Activated B cell treated with CpG ODN at 0.5 μM for 24 hours (primary cell): ENCODE data around the gene CALML4. TPM values are rescaled to one million over a fixed set of nuclear protein-coding genes. Genes with fewer than 3 reads are reported as not detected.

ENCODE experiments used
- ATAC-seq: fragments of 200-7000 bp; cut with Tn5 transposase; one replicate; pipeline ENCODE4 v1.10.0; 2021; ENCODE audit warnings: low read depth, mild to moderate bottlenecking, moderate library complexity
- CTCF ChIA-PET: fragments of 350-600 bp; sonication (Branson Sonifier 250); formaldehyde crosslinking; loops from one replicate; lab custom pipeline; 2021; ENCODE audit warnings: antibody characterized with exemption; lab: Charles Lee
- POLR2A ChIA-PET: fragments of 350-600 bp; sonication (Branson Sonifier 250); formaldehyde crosslinking; loops from one replicate; lab custom pipeline; 2021; ENCODE audit warnings: antibody characterized with exemption; lab: Charles Lee
- DNase-seq: peaks from one replicate; pipeline ENCODE4 v3.0.0; 2022
- H3K27ac Mint-ChIP-seq: one replicate; pipeline ENCODE4 v1.8.0; 2020; ENCODE audit warnings: mixed read lengths
- H3K27me3 Mint-ChIP-seq: one replicate; pipeline ENCODE4 v1.8.0; 2021; ENCODE audit warnings: mixed read lengths
- H3K36me3 Mint-ChIP-seq: one replicate; pipeline ENCODE4 v1.8.0; 2021; ENCODE audit warnings: low read depth, mixed read lengths
- H3K4me1 Mint-ChIP-seq: one replicate; pipeline ENCODE4 v1.8.0; 2021; ENCODE audit warnings: mixed read lengths
- H3K4me3 Mint-ChIP-seq: one replicate; pipeline ENCODE4 v1.8.0; 2020; ENCODE audit warnings: mild to moderate bottlenecking, mixed read lengths
- H3K9me3 Mint-ChIP-seq: one replicate; pipeline ENCODE4 v1.8.0; 2020; ENCODE audit warnings: mixed read lengths
- CTCF ChIP-seq: fragments of 200-600 bp; IDR thresholded peaks from one replicate; pipeline ENCODE4 v1.8.0; 2022; ENCODE audit warnings: antibody characterized with exemption, mild to moderate bottlenecking
- intact Hi-C: fragments of 100-400 bp; cut with micrococcal nuclease; formaldehyde crosslinking; loops from one replicate; pipeline ENCODE4 v1.15.1; 2024
- total RNA-seq: library from RNA; stranded (reverse); gene quantifications from 2 replicates; pipeline ENCODE4 v1.2.3, GENCODE V29; 2022

The CALML4 gene
- total RNA-seq, 1 donor from 2014 or later, result 5.0 TPM

GRCh38 chr15:68195336-68196112 is 9.6 kb downstream of the CALML4 start:
- POLR2A ChIA-PET, result interaction anchor here (0.7 kb wide), 1 partner anchor 31 kb away, joined by 3 read pairs; no protein-coding TSS in a partner anchor
- Mint-ChIP-seq H3K4me3 (no peak overlapping the region), H3K27me3 (no peaks in the 10 kb centered on the region), H3K4me1 (peaks cover 6% of the 10 kb centered on the region), H3K27ac (peak overlapping the region; percentile 59), H3K9me3 (no peaks in the 10 kb centered on the region), H3K36me3 (peaks cover 24% of the 10 kb centered on the region)
- CTCF ChIA-PET, result interaction anchor here (0.6 to 1.0 kb wide), 2 partner anchors 41 to 144 kb away, joined by 3 read pairs; no protein-coding TSS in a partner anchor
- ATAC-seq, result no peak
- intact Hi-C loops, result no loop called here
- TF ChIP-seq CTCF, result no peak
- DNase-seq, result no peak

GRCh38 chr15:68192804-68193486 is 12.2 kb downstream of the CALML4 start:
- Mint-ChIP-seq H3K4me3 (no peak overlapping the region), H3K27ac (no peak overlapping the region), H3K27me3 (no peaks in the 10 kb centered on the region), H3K9me3 (no peaks in the 10 kb centered on the region), H3K4me1 (peaks cover 10% of the 10 kb centered on the region), H3K36me3 (peaks cover 50% of the 10 kb centered on the region)
- no peak for TF ChIP-seq CTCF
- ChIA-PET POLR2A (interaction anchor here (1.2 kb wide), 1 partner anchor 139 kb away, joined by 3 read pairs; the partner anchor contains the start of gene PIAS1), CTCF (no interaction called here)
- DNase-seq (no peak), ATAC-seq (no peak)
- intact Hi-C loops, result no loop called here

GRCh38 chr15:68192117-68192516 is 13.0 kb downstream of the CALML4 start:
- no peaks in the 10 kb centered on the region for H3K9me3 Mint-ChIP-seq
- TF ChIP-seq CTCF, result no peak
- ChIA-PET POLR2A (no interaction called here), CTCF (no interaction called here)
- no peaks in the 10 kb centered on the region for H3K27me3 Mint-ChIP-seq
- H3K36me3 Mint-ChIP-seq, result peaks cover 58% of the 10 kb centered on the region
- H3K4me3 Mint-ChIP-seq, result no peak overlapping the region
- H3K27ac Mint-ChIP-seq, result peak overlapping the region; percentile 50
- no peak for DNase-seq
- no peak for ATAC-seq
- peaks cover 7% of the 10 kb centered on the region for H3K4me1 Mint-ChIP-seq
- intact Hi-C loops, result no loop called here

- H3K27ac Mint-ChIP-seq, result no peak overlapping the region
- POLR2A ChIA-PET, result no interaction called here
- H3K36me3 Mint-ChIP-seq, result peaks cover 60% of the 10 kb centered on the region
- no peak for TF ChIP-seq CTCF
- DNase-seq, result no peak
- no peak overlapping the region for H3K4me3 Mint-ChIP-seq
- intact Hi-C loops, result no loop called here
- ATAC-seq, result no peak
- no peaks in the 10 kb centered on the region for H3K9me3 Mint-ChIP-seq
- peaks cover 4% of the 10 kb centered on the region for H3K4me1 Mint-ChIP-seq
- no peaks in the 10 kb centered on the region for H3K27me3 Mint-ChIP-seq
- CTCF ChIA-PET, result no interaction called here
These were observed 13.6 kb downstream of the CALML4 start for GRCh38 chr15:68191555-68191954.

- POLR2A ChIA-PET, result no interaction called here
- intact Hi-C loops, result no loop called here
- no peak for ATAC-seq
These were observed 15.1 kb downstream of the CALML4 start for GRCh38 chr15:68190048-68190447.

More at GRCh38 chr15:68190048-68190447, 15.1 kb downstream of the CALML4 start:
- Mint-ChIP-seq H3K4me3 (no peak overlapping the region), H3K9me3 (no peaks in the 10 kb centered on the region), H3K27me3 (no peaks in the 10 kb centered on the region), H3K27ac (no peak overlapping the region), H3K4me1 (peaks cover 4% of the 10 kb centered on the region), H3K36me3 (peaks cover 71% of the 10 kb centered on the region)
- CTCF ChIA-PET, result no interaction called here
- no peak for DNase-seq
- no peak for TF ChIP-seq CTCF
